HG02763 (cell line): ENCODE results near the gene EXOC4.
"Not testable (repeated sequence)": the region's sequence is repeated elsewhere in the genome, so short reads cannot be mapped to it uniquely, and the experiment has no call there.

Source experiments
- ATAC-seq: cut with Tn5 transposase; IDR thresholded peaks from one replicate; pipeline ENCODE4 v1.9.1; 2021; ENCODE audit warnings: mild to moderate bottlenecking, moderate library complexity; ENCODE audit not compliant: unreplicated experiment

EXOC4 gene

DNA sequence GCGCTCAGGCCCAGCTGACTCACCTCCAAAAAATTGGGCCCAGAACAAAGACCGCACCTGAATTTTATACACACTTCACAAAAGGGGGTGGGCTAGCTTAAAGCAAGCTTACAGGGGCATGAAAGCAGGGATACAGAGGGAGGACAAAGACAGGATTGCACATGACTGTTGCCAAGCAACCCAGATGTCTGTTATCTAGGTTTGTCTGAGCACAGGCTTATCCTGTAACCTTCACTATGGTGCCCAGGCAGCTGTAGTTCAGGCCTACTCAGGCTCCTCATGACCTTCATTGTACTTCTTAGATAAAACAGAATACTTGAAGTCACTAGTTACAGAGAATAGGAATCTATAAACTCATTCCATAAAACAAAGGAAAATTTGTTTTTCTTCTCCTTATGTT lies 824.7 kb downstream of the EXOC4 start:
- not testable (repeated sequence) for ATAC-seq

DNA sequence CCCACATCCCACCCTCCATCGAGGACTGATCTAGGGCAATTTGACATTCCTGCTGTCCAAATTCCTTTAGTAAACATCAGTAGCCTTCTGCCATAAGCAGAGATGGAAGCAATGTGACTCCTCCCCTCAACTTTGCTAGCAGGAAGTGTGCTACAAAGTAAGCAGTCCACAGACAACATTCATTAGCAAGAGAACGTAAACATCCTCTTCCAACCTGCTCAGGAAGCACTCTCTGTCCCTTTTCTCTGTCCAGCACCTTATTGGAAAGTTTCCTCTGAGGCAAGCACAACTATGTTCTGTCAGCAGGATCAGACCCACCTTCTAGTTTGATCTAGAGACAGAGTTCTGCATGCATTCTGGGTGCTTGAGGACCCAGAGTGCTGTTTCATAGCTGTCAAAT lies 826.1 kb downstream of the EXOC4 start:
- ATAC-seq = no peak

DNA sequence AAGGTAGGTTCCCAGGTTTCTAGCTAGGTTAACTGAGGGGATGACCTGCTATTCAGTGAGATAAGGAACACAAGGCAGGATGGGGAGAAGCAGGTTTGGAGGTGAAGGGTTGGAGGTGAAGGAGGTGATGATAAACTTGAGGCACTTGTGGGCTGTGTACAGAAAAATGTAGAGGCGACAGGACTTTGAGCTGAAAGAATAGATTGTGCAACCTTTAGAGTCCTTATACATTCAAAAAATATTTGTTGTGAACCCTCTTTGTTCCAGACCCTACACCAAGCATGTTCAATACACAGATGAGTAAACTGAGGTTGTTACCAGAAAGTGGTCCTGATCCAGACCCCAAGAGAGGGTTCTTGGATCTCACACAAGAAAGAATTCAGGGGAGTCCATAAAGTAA lies 828.8 kb downstream of the EXOC4 start:
- ATAC-seq = no peak

DNA sequence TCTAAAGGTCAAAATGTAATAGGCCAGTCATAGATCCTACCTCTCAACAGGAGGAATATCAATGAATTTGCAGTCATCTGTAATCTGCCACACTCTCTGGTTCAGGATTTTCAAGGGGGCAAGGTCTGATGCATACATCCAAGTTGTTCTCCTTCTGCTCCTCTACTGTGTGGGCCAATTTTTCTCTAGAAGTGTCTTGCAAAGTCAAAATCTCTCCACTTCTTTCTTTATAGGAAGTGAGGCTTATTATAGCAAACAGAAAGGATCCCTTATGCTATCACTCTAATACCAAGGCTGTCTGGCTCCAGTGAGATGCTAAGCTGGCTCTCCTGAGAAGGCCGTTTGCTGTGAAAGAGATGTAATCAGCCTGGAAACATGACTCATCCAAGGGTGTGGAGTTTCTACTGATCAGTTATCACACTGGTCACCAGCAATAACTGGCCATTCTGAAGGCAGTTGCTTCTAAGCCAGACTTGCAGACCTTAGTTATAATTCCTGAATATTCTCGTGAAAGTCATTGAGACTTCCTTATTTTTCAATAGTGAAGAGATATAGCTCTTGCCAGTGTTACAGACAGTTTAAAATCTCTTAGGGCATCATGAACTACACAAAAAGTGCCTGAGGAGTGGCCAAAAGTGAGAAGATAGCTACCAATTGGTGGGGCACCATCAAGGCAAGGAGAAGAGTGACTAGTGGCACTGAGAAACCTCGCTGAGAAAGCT lies 831.0 kb downstream of the EXOC4 start:
- ATAC-seq = no peak

DNA sequence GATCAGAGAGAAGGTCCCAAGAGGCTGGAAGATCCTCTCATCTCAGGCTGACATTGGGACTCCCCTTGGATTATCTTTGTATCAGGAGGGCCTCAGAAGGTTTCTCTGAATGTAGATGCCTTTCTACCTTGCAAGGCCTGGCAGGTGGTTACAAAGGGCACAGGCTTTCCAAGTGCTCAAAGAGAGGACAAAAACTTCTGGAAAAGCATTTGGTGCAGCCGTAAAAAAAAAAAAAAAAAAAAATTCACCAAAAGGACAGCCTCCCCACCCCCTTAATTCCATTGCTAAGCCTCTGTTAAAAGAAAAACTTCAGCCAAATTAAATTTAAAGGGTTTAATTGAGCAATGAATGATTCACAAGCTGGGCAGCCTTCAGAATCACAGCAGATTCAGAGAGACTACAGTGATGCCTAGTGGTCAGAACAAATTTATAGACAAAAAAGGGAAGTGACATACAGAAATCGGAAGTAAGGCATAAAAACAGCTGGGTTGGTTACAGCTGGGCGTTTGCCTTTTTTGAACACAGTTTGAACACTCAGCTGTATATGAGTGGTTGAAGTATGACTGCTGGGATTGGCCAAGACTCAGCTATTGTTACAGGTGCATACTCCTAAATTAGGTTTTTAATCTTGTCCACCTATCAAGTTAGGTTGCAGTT lies 831.7 kb downstream of the EXOC4 start:
- ATAC-seq = no peak

DNA sequence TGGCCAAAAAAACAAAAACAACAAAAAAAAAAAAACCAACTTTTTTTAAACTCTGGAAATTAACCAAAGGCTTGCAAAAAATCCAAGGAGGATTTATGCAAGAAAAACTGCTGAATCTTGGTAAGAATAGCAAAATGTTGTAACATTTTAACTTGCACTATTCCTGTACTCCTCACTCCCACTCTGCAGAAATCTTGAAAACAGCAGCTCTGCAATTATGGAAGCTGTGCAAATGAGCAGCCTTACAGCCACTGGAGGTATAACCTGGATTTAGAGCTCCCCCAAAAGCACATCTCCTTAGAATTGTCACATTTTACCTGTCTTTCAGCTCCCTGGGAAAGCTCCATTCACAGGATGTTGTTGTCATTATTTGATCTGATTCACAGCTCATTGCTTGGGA lies 832.4 kb downstream of the EXOC4 start:
- no peak for ATAC-seq

DNA sequence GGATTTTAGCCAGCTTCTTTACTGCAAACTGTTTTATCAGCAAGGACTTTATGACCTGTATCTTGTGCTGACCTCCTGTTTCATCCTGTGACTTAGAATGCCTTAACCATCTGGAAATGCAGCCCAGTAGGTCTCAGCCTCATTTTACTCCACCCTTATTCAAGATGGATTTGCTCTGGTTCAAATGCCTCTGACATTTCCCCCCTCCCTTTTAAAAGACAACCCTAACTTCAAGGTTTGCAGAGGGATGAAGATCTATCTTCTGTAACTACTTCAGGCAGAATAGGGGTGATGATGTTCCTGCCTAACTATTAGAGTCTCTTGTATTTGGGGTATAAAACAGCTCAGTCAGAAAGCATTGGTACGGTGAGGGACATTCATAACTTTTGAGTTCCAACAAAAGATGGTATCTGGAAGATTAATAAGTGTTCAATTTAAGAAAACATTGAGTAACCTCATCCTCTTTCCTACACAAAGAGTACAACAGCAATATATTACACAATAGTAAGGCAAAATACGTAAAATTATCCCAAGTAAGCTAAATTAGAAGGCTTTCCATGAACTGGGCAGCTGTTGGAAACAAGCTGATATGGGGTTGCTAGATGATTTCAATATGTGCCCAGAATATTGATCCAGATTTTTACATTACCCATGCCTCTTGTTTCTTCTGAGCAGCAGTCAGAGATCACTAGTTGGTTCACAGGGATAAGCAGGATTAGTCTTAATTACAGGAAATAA lies 834.3 kb downstream of the EXOC4 start:
- no peak for ATAC-seq

DNA sequence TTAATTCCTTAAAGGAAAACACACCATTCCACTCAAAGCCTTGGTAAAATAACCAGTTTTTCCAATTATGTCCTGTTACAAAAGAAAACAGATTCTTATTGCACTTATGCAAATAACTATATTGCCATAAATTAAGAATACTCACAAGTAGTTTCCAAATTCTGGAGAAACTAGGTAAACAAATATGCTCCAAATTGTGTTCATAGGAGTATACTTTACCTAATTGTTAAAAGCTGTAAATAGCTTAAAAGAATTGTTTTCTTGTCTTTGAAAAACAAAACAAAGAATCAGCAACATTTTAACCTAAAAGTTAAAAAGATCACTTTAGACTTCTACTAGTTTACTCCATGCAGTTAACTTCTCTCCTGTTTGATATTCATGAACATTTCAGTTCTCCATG lies 835.3 kb downstream of the EXOC4 start:
- no peak for ATAC-seq

DNA sequence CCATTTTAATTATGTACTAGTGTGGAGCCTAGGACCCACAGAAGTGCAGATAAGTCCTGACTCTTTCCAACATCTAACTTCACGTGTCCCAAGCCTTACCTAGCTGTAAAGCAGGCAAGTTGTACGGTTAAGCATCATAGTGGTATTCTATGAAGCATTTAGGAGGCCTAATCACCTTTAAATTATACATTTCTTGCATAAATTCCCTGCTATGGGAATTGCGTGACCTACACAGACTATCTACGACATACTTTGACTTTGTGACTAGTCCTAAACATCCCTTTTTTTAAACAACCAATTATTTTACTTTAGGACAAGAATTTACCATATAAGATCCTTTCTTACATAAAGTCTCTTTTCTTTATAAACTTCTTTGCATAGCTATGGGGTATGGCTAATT lies 836.6 kb downstream of the EXOC4 start:
- no peak for ATAC-seq

DNA sequence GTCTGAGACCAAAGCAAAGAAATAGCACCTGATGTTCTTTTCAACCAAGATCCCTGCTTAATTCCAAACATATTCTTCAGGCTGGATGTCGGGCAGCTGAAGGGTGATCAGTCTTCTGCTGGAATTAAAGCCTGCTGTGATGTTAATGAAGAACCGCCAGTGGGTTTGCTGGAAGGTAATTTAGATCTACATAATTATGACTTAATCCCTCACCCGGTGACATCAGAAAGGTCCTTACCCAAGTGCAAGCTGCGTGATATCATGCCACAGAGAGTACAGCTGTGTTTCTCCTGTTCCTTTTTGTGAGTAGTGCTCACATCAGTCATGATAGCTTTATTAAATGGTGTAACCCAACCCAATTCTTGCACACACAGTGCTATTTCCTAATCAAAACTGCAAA lies 845.2 kb downstream of the EXOC4 start:
- no peak for ATAC-seq

DNA sequence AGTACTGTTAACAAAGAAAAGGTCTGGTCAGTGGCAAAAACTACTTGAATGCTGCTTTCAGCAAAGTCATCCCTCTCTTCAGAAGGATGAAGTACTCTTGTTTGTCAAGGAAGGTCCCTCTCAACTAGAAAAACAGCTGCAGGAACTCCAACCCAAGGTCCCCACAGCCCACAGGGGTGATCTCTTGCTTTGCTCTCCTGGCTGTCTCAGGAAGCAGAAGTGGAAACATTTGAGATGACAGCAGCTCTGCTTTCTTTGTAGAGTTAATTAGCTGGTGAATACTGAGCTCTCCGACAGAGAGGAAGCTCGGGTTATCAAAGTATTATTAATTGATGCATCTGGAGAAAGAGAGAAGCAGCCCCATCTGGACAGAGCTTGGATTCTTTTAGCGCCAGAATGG lies 848.8 kb downstream of the EXOC4 start:
- ATAC-seq = no peak

DNA sequence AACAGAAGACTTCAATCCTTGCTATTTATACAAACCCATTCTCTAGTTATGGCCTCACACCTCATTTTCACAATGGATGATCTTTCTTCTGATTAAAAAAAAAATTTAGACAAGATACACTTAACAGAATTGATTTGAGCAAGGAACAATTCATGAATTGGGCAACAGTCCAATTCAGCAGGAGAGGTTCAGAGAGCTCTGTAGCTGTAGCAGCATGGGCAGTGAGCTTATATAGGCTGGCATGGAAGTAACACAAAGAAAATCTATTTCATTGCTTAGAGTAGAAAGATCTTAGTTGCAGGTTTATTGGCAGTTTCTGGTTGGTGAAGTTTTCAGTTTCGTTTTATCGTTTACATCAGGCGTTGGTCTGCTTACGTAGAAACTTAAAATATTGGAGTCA lies 851.3 kb downstream of the EXOC4 start:
- no peak for ATAC-seq

DNA sequence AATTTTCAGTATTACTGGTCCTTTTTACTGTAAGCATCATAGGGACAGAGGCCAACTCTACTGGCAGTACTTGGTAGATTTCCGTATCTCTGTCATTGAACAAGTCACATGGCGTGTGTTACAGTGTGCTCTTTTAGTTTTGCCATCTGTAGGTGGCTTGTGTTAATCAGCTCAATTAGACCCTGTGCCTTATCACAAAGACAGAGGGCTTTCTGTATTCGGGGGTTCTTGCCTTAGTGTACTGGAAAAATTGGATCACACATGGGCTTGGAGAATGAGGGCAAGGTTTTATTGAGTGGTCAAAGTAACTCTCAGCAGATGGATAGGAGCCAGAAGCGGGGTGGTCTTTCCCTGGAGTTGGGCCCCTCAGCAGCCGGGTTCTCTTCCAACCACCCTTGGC lies 853.0 kb downstream of the EXOC4 start:
- no peak for ATAC-seq

DNA sequence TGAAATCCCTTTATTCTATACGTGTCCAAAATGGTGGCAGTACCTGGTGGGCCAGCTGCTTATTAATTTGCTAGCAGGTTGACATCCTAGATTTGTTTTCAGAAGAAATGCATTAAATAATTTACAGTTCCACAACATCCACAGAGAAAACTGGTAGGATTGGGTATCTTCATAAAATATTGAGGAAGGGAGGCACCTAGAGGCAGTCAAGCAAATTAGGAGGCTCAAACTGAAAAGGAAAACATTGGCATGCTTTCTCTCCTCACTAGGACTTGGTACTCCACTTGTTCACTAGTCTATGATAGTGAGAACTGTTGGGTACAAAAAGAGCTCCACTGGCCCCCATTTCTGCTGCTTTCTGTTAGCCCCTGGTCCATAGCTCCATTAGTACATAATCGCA lies 855.9 kb downstream of the EXOC4 start:
- ATAC-seq = no peak

DNA sequence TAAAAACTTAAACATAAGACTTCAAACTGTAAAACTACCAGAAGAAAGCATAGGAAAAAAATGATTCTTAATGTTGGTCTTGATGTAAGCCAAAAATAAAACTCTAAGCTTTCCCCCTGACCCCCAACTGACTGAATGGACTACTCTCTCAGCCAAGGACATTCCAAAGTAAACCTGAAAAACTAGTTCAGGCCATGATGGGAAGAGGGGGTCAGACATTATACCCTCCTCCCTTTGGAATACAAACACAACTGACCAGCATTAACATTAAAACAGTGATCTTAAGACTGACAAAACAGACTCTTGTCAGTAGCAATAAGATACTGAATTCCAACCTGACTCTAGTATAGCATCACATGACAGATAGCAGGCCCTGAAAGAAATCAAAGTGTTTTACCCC lies 860.8 kb downstream of the EXOC4 start:
- ATAC-seq = no peak

DNA sequence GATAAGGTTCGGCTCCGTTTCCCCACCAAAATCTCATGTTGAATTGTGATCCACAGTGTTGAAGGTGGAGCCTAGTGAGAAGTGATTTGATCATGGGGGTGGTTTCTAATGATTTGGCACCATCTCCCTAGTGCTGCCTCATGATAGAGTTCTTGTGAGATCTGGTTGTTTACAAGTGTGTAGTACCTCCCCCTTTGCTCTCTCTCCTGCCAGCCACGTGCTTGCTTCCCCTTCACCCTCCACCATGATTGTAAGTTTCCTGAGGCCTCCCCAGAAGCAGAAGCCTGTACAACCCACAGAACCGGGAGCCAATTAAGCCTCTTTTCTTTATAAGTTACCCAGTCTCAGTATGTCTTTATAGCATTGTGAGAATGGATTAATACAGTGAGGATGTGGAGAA lies 862.1 kb downstream of the EXOC4 start:
- ATAC-seq = no peak
